ENCODE measurements around the gene MAP4K4. TPM values are rescaled to one million over a fixed set of nuclear protein-coding genes. Genes with fewer than 3 reads are reported as not detected.

Gene MAP4K4
- total and polyA plus RNA-seq, 4 donors, result 19.7 to 91.7 (median 54.0) TPM

DNA sequence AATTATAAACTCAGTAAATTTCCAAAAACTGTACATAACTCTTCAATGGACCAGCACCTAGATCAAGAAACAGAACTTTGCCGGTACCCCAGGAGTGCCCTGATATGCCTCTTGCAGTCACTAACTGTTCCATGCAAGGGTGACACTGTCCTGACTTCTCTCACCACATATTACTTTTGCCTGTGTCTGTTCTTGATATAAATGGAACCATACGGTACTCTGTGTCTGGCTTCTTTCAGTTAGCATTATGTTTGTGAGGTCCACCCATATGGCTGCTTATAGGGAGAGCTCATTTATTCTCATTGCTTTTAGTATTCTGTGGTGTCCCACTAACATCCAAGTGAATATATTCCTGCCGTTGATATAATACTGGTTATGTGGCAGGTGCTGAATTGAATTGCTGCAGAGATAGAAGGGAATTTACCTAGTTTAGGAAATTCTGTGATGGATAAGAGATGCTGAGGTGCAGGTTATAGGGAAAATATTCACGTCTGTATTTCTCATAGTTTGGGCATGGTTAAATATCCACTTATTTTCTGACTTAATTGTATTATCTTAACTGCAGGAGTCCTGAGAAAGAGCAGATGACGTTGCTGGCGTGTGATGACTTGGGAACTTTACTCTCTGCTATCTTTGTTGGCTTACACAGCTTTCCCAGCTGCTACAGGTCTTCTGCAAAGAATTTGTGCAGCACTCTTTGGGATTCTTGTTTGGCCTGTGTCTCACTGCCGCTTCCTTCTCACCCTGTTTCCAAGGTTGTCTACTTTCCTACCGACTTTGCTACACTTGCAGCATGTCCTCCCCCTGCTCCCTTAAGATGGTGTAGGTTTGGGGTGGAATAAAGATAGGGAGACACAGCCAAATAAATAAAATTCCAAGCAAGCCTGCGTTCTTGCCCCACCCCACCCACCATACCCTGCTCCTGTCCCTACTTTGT lies 107.9 kb downstream of the MAP4K4 start:
- TF ChIP-seq CTCF (IDR thresholded peaks at IDR 0.05; ENCODE audit: control extremely low read depth, extremely low read depth), result no peak
- Histone ChIP-seq H3K36me3 (ENCODE audit: control insufficient read depth in 4 of 4, insufficient read depth in 4 of 4, low read length in 4 of 4) (no peaks in the 10 kb centered on the region), H3K4me1 (ENCODE audit: control insufficient read depth in 5 of 5, insufficient read depth in 5 of 5, low read length in 5 of 5) (peaks cover 12 to 51% (median 27%) of the 10 kb centered on the region in 5 donors), H3K4me3 (no peak overlapping the region), H3K9ac (ENCODE audit: insufficient read depth in 1 of 2, low read length in 2 of 2) (no peak overlapping the region), H3K27ac (ENCODE audit: low read depth in 1 of 2, low read length in 1 of 2) (peak overlapping the region in 1 of 2 donors; percentile 59), H3K9me3 (ENCODE audit: control insufficient read depth in 4 of 4, insufficient read depth in 3 of 4, low read length in 3 of 4) (no peaks in the 10 kb centered on the region), H3K27me3 (ENCODE audit: control insufficient read depth in 3 of 3, insufficient read depth in 3 of 3, low read length in 2 of 3) (no peaks in the 10 kb centered on the region)
- ATAC-seq (ENCODE audit: insufficient read depth, low FRiP score), result no peak
- no peak for DNase-seq
- 74 to 84% methylated on average over 9 of the region's 9 CpGs for WGBS, 2 donors

DNA sequence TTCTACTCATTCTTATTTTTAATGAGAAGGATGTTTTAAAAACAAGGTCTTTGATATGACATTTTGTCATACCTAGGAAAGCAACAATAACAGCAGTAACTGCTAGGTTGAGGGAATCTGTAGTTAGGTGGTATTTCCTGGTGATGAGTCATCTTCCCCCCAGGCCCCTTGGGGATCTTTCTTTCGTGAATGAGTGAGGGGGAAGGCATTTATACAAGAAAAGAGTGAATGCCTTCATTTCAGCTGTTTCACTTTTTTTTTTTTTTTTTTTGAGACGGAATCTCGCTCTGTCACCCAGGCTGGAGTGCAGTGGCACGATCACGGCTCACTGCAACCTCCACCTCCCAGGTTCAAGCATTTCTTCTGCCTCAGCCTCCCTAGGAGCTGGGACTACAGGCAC lies 108.6 kb downstream of the MAP4K4 start:
- no peaks in the 10 kb centered on the region for H3K9me3 ChIP-seq (ENCODE audit: control insufficient read depth in 4 of 4, insufficient read depth in 3 of 4, low read length in 3 of 4)
- TF ChIP-seq CTCF (IDR thresholded peaks at IDR 0.05; ENCODE audit: control extremely low read depth, extremely low read depth), result no peak
- H3K36me3 ChIP-seq (ENCODE audit: control insufficient read depth in 4 of 4, insufficient read depth in 4 of 4, low read length in 4 of 4), result no peaks in the 10 kb centered on the region
- H3K4me3 ChIP-seq, result no peak overlapping the region
- H3K4me1 ChIP-seq (ENCODE audit: control insufficient read depth in 5 of 5, insufficient read depth in 5 of 5, low read length in 5 of 5), result peaks cover 12 to 50% (median 27%) of the 10 kb centered on the region in 5 donors
- no peak overlapping the region for H3K9ac ChIP-seq (ENCODE audit: insufficient read depth in 1 of 2, low read length in 2 of 2)
- DNase-seq, result no peak
- H3K27me3 ChIP-seq (ENCODE audit: control insufficient read depth in 3 of 3, insufficient read depth in 3 of 3, low read length in 2 of 3), result no peaks in the 10 kb centered on the region
- no peak for ATAC-seq (ENCODE audit: insufficient read depth, low FRiP score)
- WGBS, 2 donors, result 56 to 72% methylated on average over 5 of the region's 5 CpGs
- peak overlapping the region; percentile 29 to 59 for H3K27ac ChIP-seq (ENCODE audit: low read depth in 1 of 2, low read length in 1 of 2)

DNA sequence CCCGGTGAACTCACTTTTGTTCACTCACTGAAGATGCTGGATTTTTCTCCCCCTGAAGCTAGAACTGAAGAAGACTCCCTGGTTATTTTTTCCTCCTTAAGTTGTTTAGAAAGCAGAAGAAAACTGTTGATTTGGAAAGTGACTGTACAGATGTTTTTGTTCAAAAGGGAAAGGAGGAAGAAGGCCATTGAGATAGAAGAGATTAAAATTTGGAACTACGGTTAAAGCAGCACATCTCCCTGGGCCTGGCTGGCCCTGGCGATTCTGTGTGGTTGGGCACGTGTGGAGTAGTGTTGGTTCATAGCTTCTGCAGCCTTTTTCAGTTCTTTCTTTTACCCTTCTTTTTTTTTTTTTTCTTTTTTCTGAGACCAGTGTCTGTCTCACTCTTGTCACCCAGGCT lies 109.2 kb downstream of the MAP4K4 start:
- WGBS, 2 donors, result 19 to 32% methylated on average over 4 of the region's 4 CpGs
- ATAC-seq (ENCODE audit: insufficient read depth, low FRiP score) (no peak), DNase-seq (peak in 1 of 3 donors; percentile 40)
- no peaks in the 10 kb centered on the region for H3K9me3 ChIP-seq (ENCODE audit: control insufficient read depth in 4 of 4, insufficient read depth in 3 of 4, low read length in 3 of 4)
- H3K36me3 ChIP-seq (ENCODE audit: control insufficient read depth in 4 of 4, insufficient read depth in 4 of 4, low read length in 4 of 4), result no peaks in the 10 kb centered on the region
- no peaks in the 10 kb centered on the region for H3K27me3 ChIP-seq (ENCODE audit: control insufficient read depth in 3 of 3, insufficient read depth in 3 of 3, low read length in 2 of 3)
- H3K9ac ChIP-seq (ENCODE audit: insufficient read depth in 1 of 2, low read length in 2 of 2), result no peak overlapping the region
- TF ChIP-seq CTCF (IDR thresholded peaks at IDR 0.05; ENCODE audit: control extremely low read depth, extremely low read depth), result no peak
- H3K27ac ChIP-seq (ENCODE audit: low read depth in 1 of 2, low read length in 1 of 2), result peak overlapping the region in 1 of 2 donors; percentile 59
- peaks cover 12 to 46% (median 27%) of the 10 kb centered on the region in 5 donors for H3K4me1 ChIP-seq (ENCODE audit: control insufficient read depth in 5 of 5, insufficient read depth in 5 of 5, low read length in 5 of 5)
- no peak overlapping the region for H3K4me3 ChIP-seq

Data from lung (tissue), 12 donors.